ENCODE data around the gene GIMAP5. TPM values are rescaled to one million over a fixed set of nuclear protein-coding genes. Genes with fewer than 3 reads are reported as not detected.

The GIMAP5 gene
- total and polyA plus RNA-seq, 2 of the 13 experiments (the other 11 are each of a cell fraction or from before 2014, with no cell fraction given), result not detected

DNA sequence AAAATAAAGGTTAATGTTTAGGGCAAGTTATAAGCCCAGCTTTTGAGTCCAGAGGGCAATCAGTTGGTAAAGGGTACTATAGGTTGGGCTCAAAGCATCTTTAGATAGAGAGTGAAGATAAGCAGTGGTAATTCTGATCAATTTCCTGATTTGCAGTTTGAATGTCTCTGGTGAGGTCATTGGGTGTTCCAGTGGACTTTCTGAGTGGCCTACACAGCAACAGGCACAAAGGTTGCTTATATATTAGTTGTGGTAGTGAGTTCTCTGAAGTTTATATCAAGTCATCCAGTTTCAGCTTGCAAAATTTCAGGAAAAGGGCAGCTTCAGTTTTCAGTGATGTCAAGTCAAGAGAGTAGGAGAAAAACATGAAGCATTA lies 29.1 kb downstream of the GIMAP5 start:
- TF ChIP-seq ZNF562 (CRISPR knock-in tag; IDR thresholded peaks at IDR 0.05; ENCODE audit: borderline replicate concordance), result no peak
- no peak for TF ChIP-seq ZNF343 (CRISPR knock-in tag; IDR thresholded peaks at IDR 0.05)
- no peak for TF ChIP-seq ZNF552 (CRISPR knock-in tag; IDR thresholded peaks at IDR 0.05; ENCODE audit: borderline replicate concordance)
- TF ChIP-seq ZNF816 (CRISPR knock-in tag; IDR thresholded peaks at IDR 0.05; ENCODE audit: borderline replicate concordance), result no peak
- no peak for TF ChIP-seq KLF15 (CRISPR knock-in tag; IDR thresholded peaks at IDR 0.05; ENCODE audit: borderline replicate concordance)
- no peak for TF ChIP-seq DR1 (CRISPR knock-in tag; IDR thresholded peaks at IDR 0.05)
- TF ChIP-seq, protein P1, sequence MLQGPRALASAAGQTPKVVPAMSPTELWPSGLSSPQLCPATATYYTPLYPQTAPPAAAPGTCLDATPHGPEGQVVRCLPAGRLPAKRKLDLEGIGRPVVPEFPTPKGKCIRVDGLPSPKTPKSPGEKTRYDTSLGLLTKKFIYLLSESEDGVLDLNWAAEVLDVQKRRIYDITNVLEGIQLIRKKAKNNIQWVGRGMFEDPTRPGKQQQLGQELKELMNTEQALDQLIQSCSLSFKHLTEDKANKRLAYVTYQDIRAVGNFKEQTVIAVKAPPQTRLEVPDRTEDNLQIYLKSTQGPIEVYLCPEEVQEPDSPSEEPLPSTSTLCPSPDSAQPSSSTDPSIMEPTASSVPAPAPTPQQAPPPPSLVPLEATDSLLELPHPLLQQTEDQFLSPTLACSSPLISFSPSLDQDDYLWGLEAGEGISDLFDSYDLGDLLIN (CRISPR knock-in tag; IDR thresholded peaks at IDR 0.05; ENCODE audit: borderline replicate concordance), result no peak
- TF ChIP-seq ISL2 (CRISPR knock-in tag; IDR thresholded peaks at IDR 0.05), result no peak
- TF ChIP-seq U2AF2 (IDR thresholded peaks at IDR 0.05; ENCODE audit: low read depth, low read length), result no peak
- no peak for TF ChIP-seq CREBL2 (CRISPR knock-in tag; IDR thresholded peaks at IDR 0.05; ENCODE audit: borderline replicate concordance)
- TF ChIP-seq ZNF709 (CRISPR knock-in tag; IDR thresholded peaks at IDR 0.05), result no peak
- no peak for TF ChIP-seq FOXK1 (CRISPR knock-in tag; IDR thresholded peaks at IDR 0.05; ENCODE audit: borderline replicate concordance, low read depth)
- TF ChIP-seq MEIS1 (CRISPR knock-in tag; IDR thresholded peaks at IDR 0.05; ENCODE audit: borderline replicate concordance), result no peak
- no peak for TF ChIP-seq ZNF274 (CRISPR knock-in tag; IDR thresholded peaks at IDR 0.05)
- TF ChIP-seq TFAP4 (IDR thresholded peaks at IDR 0.05; ENCODE audit: borderline replicate concordance, low read depth), result no peak
- no peak for TF ChIP-seq MYNN (CRISPR knock-in tag; IDR thresholded peaks at IDR 0.05; ENCODE audit: low read depth)
- TF ChIP-seq ZNF704 (CRISPR knock-in tag; IDR thresholded peaks at IDR 0.05; ENCODE audit: borderline replicate concordance), result no peak
- TF ChIP-seq, protein P2, sequence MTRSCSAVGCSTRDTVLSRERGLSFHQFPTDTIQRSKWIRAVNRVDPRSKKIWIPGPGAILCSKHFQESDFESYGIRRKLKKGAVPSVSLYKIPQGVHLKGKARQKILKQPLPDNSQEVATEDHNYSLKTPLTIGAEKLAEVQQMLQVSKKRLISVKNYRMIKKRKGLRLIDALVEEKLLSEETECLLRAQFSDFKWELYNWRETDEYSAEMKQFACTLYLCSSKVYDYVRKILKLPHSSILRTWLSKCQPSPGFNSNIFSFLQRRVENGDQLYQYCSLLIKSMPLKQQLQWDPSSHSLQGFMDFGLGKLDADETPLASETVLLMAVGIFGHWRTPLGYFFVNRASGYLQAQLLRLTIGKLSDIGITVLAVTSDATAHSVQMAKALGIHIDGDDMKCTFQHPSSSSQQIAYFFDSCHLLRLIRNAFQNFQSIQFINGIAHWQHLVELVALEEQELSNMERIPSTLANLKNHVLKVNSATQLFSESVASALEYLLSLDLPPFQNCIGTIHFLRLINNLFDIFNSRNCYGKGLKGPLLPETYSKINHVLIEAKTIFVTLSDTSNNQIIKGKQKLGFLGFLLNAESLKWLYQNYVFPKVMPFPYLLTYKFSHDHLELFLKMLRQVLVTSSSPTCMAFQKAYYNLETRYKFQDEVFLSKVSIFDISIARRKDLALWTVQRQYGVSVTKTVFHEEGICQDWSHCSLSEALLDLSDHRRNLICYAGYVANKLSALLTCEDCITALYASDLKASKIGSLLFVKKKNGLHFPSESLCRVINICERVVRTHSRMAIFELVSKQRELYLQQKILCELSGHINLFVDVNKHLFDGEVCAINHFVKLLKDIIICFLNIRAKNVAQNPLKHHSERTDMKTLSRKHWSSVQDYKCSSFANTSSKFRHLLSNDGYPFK (CRISPR knock-in tag; IDR thresholded peaks at IDR 0.05; ENCODE audit: borderline replicate concordance), result no peak
- TF ChIP-seq KAT8 (CRISPR knock-in tag; IDR thresholded peaks at IDR 0.05), result no peak

More for the DNA sequence above, 29.1 kb downstream of the GIMAP5 start:
- no peak overlapping the region for H3K9ac ChIP-seq (ENCODE audit: insufficient read depth, low read depth, low read length)
- H3K4me1 ChIP-seq (ENCODE audit: insufficient read depth, low read length), result peaks cover 25% of the 10 kb centered on the region
- no TSS peak for BruUV-seq (replicated peaks)
- H2AFZ ChIP-seq (ENCODE audit: low read length), result no peak overlapping the region
- in situ Hi-C loops (cut with HindIII; ENCODE audit: extremely low pct_ligation_motif_present, low pct_unique_long_range_greater_than_20kb), result loop anchor here (25.0 kb wide), 1 partner anchor 479 kb away; no protein-coding TSS in a partner anchor
- DNase-seq (ENCODE audit: low spot score) (no peak), FAIRE-seq (no peak), ATAC-seq (no peak)
- no peak overlapping the region for H3K4me3 ChIP-seq (replicated peaks in 1 of 3; ENCODE audit: insufficient read depth in 1 of 3, low read depth in 2 of 3, low read length in 3 of 3)
- no peaks in the 10 kb centered on the region for H4K20me1 ChIP-seq (ENCODE audit: insufficient read depth, low read length)
- ChIA-PET CTCF (ENCODE audit: low intra/inter-chr PET ratio, low total read pairs) (no interaction called here), POLR2A (no interaction called here)
- no peaks in the 10 kb centered on the region for H3K9me3 ChIP-seq (ENCODE audit: low read length)
- no peaks in the 10 kb centered on the region for H3K36me3 ChIP-seq (replicated peaks in 1 of 2; ENCODE audit: control insufficient read depth in 1 of 2, insufficient read depth in 2 of 2, low read length in 2 of 2)
- H3K27ac ChIP-seq (ENCODE audit: extremely low read length, insufficient read depth, low read length), result no peak overlapping the region
- H3K27me3 ChIP-seq (ENCODE audit: control insufficient read depth in 1 of 2, insufficient read depth in 2 of 2, low read length in 2 of 2), result no peaks in the 10 kb centered on the region
- H3K4me2 ChIP-seq (ENCODE audit: low read depth, low read length), result no peak overlapping the region
- intact Hi-C loops (cut with micrococcal nuclease; ENCODE audit: unreplicated experiment), result no loop called here
- no peaks in the 10 kb centered on the region for H3K79me2 ChIP-seq (ENCODE audit: insufficient read depth, low read length)
